HL-60 (cell line): ENCODE measurements around the gene GCNA.
"Not testable (repeated sequence)": the region's sequence is repeated elsewhere in the genome, so short reads cannot be mapped to it uniquely, and the experiment has no call there.

ENCODE experiments used
- DNase-seq, 2 experiments: peaks; one replicate each; pipeline ENCODE4 v3.0.0-alpha.2; 2010 to 2020; ENCODE audit warnings: low read depth in 1 of 2, low spot score in 1 of 2
- H3K27ac ChIP-seq: fragments of 250-450 bp; sonication (Bioruptor Pico); replicated peaks from 2 replicates; pipeline ENCODE4 v1.5.1; 2020; ENCODE audit warnings: mild to moderate bottlenecking, moderate library complexity
- H3K27me3 ChIP-seq: fragments of 250-450 bp; sonication (Bioruptor Pico); 2 replicates; pipeline ENCODE4 v1.5.1; 2021; ENCODE audit warnings: mild to moderate bottlenecking, moderate library complexity; ENCODE audit not compliant: insufficient read depth, poor library complexity, severe bottlenecking
- H3K4me3 ChIP-seq: replicated peaks from 2 replicates; pipeline ENCODE4 v1.5.1; 2011; ENCODE audit warnings: mild to moderate bottlenecking, control low read depth, low read length; ENCODE audit not compliant: insufficient read depth
- GABPA ChIP-seq: IDR thresholded peaks from 2 replicates; pipeline ENCODE4 v1.6.1; 2012; ENCODE audit warnings: low read depth
- POLR2AphosphoS5 ChIP-seq: IDR thresholded peaks from 2 replicates; pipeline ENCODE4 v1.6.1; 2012; ENCODE audit warnings: low read depth
- SPI1 ChIP-seq: IDR thresholded peaks from 2 replicates; pipeline ENCODE4 v1.6.1; 2012; ENCODE audit warnings: low read depth, mild to moderate bottlenecking, borderline replicate concordance
- TF ChIP-seq, protein P1 (sequence below): IDR thresholded peaks from 2 replicates; pipeline ENCODE4 v1.6.1; 2012; ENCODE audit warnings: low read depth; ENCODE audit not compliant: insufficient replicate concordance
- TF ChIP-seq, protein P2 (sequence below): IDR thresholded peaks from one replicate; pipeline ENCODE4 v1.5.1; 2011; ENCODE audit warnings: low read length, control low read depth, inconsistent platforms; ENCODE audit not compliant: insufficient read depth

The GCNA gene

DNA sequence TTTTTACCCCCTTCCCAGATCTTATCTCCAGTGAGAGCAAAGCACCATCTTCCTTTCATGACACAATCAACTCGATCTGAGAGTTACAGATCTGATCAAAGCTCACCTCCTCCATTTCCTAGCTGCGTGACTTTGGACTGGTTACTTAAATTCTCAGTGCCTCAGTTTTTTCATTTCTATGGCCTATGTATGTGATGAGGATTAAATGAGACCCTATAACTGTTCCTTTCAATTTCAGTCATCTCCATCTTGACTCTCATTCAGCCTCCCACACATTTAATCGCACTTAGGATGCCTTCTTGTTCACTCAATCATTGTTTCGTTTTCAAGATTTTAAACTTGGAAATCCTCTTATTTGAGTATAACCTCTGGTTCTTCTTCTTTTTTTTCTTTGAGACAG is 60.2 kb downstream of the GCNA start:
- TF ChIP-seq, protein P1, sequence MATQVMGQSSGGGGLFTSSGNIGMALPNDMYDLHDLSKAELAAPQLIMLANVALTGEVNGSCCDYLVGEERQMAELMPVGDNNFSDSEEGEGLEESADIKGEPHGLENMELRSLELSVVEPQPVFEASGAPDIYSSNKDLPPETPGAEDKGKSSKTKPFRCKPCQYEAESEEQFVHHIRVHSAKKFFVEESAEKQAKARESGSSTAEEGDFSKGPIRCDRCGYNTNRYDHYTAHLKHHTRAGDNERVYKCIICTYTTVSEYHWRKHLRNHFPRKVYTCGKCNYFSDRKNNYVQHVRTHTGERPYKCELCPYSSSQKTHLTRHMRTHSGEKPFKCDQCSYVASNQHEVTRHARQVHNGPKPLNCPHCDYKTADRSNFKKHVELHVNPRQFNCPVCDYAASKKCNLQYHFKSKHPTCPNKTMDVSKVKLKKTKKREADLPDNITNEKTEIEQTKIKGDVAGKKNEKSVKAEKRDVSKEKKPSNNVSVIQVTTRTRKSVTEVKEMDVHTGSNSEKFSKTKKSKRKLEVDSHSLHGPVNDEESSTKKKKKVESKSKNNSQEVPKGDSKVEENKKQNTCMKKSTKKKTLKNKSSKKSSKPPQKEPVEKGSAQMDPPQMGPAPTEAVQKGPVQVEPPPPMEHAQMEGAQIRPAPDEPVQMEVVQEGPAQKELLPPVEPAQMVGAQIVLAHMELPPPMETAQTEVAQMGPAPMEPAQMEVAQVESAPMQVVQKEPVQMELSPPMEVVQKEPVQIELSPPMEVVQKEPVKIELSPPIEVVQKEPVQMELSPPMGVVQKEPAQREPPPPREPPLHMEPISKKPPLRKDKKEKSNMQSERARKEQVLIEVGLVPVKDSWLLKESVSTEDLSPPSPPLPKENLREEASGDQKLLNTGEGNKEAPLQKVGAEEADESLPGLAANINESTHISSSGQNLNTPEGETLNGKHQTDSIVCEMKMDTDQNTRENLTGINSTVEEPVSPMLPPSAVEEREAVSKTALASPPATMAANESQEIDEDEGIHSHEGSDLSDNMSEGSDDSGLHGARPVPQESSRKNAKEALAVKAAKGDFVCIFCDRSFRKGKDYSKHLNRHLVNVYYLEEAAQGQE, result no peak
- no peak for TF ChIP-seq GABPA
- TF ChIP-seq SPI1, result no peak
- TF ChIP-seq, protein P2, sequence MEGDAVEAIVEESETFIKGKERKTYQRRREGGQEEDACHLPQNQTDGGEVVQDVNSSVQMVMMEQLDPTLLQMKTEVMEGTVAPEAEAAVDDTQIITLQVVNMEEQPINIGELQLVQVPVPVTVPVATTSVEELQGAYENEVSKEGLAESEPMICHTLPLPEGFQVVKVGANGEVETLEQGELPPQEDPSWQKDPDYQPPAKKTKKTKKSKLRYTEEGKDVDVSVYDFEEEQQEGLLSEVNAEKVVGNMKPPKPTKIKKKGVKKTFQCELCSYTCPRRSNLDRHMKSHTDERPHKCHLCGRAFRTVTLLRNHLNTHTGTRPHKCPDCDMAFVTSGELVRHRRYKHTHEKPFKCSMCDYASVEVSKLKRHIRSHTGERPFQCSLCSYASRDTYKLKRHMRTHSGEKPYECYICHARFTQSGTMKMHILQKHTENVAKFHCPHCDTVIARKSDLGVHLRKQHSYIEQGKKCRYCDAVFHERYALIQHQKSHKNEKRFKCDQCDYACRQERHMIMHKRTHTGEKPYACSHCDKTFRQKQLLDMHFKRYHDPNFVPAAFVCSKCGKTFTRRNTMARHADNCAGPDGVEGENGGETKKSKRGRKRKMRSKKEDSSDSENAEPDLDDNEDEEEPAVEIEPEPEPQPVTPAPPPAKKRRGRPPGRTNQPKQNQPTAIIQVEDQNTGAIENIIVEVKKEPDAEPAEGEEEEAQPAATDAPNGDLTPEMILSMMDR, result no peak
- TF ChIP-seq POLR2AphosphoS5, result no peak
- no peak for DNase-seq
- no peak overlapping the region for H3K27ac ChIP-seq
- H3K4me3 ChIP-seq, result no peak overlapping the region
- H3K27me3 ChIP-seq, result no peaks in the 10 kb centered on the region

DNA sequence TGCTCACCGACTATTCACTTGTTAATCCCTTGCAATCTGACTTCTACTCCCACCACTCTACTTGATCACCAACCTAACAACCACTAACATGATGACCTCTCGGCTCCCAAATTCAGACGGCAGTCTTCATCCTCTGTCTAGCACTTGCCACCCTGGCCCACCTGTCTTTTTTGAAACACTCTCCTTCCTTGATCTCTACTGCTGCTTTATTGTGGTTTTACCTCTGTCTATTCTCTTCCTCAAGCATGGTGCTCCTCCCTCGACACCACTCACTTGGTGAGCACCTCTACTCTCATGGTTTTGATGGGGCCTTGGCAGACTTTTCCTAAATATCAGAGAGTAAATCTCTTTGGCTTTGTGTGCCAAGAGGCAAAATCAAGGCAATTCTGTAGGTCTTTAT is 61.8 kb downstream of the GCNA start:
- TF ChIP-seq POLR2AphosphoS5, result no peak
- TF ChIP-seq SPI1, result no peak
- TF ChIP-seq, protein P2, result no peak
- TF ChIP-seq GABPA, result no peak
- TF ChIP-seq, protein P1, result no peak
- Histone ChIP-seq H3K27me3 (no peaks in the 10 kb centered on the region), H3K27ac (no peak overlapping the region), H3K4me3 (no peak overlapping the region)
- no peak for DNase-seq

DNA sequence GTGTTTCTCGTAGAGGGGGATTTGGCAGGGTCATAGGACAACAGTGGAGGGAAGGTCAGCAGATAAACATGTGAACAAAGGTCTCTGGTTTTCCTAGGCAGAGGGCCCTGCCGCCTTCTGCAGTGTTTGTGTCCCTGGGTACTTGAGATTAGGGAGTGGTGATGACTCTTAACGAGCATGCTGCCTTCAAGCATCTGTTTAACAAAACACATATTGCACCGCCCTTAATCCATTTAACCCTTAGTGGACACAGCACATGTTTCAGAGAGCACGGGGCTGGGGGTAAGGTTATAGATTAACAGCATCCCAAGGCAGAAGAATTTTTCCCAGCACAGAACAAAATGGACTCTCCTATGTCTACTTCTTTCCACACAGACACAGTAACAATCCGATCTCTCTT is 66.2 kb downstream of the GCNA start:
- H3K27ac ChIP-seq, DNase-seq, H3K4me3 ChIP-seq, H3K27me3 ChIP-seq: not testable (repeated sequence)

DNA sequence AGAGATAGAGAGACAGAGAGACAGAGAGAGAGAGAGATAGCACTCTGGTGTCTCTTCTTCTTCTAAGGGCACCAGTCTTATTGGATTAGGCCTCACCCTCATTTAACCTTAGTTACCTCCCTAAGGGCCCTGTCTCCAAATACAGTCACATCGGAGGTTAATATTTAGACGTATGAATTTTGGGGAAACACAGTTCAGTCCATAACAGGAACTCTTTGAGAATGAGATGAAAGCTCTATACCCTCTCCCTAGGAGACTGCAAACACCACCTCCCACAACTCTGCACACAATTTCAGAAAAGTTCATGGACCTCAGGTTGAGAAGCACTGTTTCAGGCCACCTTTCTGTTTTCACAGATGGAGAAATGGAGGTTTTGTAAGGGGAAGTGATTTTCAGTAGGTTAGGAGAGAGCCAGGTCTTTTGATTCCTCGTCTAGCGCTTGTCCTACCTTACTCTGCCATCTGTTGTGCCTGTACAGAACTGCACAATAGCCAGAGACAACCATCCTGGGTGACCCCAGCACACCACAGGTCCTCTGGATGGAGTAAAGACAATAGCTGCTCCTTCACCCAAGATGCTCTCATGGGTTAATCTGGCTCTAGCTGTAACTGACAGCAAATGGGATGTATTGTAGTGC is 72.2 kb downstream of the GCNA start:
- TF ChIP-seq SPI1, result peak; percentile 15; the same call in 1 of the 2 replicates
- TF ChIP-seq POLR2AphosphoS5, result no peak
- Histone ChIP-seq H3K4me3 (no peak overlapping the region), H3K27me3 (no peaks in the 10 kb centered on the region), H3K27ac (no peak overlapping the region)
- peak in 1 of 2 experiments; percentile 34 for DNase-seq

DNA sequence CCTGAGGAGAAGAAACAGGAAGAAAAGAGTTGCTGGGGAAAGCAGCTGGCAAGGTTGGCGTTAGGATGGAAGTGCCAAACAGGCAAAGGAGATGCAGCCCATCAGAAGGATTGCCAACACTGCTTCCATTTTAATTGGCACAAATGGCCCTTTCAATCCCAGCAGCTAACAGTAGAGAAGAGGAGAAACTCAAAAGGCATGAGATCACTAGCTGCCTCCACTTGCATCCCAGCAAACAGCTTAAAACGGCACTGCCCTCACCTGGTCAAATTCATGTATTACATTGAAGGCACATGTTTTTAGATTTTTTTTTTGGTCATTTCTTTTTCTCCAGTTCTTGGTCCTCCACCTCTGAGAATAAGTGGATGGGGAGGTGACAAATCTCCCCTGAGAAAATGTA is 74.2 kb downstream of the GCNA start:
- no peak for TF ChIP-seq SPI1
- TF ChIP-seq POLR2AphosphoS5, result no peak
- no peak for TF ChIP-seq GABPA
- TF ChIP-seq, protein P2, result peak; percentile 15
- TF ChIP-seq, protein P1, result no peak
- Histone ChIP-seq H3K4me3 (no peak overlapping the region), H3K27ac (no peak overlapping the region), H3K27me3 (no peaks in the 10 kb centered on the region)
- DNase-seq, result peak in 1 of 2 experiments; percentile 51
